Measurements from ENCODE around the gene MALT1.
"Not testable (repeated sequence)": the region's sequence is repeated elsewhere in the genome, so short reads cannot be mapped to it uniquely, and the experiment has no call there.

The MALT1 gene, protein sequence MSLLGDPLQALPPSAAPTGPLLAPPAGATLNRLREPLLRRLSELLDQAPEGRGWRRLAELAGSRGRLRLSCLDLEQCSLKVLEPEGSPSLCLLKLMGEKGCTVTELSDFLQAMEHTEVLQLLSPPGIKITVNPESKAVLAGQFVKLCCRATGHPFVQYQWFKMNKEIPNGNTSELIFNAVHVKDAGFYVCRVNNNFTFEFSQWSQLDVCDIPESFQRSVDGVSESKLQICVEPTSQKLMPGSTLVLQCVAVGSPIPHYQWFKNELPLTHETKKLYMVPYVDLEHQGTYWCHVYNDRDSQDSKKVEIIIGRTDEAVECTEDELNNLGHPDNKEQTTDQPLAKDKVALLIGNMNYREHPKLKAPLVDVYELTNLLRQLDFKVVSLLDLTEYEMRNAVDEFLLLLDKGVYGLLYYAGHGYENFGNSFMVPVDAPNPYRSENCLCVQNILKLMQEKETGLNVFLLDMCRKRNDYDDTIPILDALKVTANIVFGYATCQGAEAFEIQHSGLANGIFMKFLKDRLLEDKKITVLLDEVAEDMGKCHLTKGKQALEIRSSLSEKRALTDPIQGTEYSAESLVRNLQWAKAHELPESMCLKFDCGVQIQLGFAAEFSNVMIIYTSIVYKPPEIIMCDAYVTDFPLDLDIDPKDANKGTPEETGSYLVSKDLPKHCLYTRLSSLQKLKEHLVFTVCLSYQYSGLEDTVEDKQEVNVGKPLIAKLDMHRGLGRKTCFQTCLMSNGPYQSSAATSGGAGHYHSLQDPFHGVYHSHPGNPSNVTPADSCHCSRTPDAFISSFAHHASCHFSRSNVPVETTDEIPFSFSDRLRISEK

DNA sequence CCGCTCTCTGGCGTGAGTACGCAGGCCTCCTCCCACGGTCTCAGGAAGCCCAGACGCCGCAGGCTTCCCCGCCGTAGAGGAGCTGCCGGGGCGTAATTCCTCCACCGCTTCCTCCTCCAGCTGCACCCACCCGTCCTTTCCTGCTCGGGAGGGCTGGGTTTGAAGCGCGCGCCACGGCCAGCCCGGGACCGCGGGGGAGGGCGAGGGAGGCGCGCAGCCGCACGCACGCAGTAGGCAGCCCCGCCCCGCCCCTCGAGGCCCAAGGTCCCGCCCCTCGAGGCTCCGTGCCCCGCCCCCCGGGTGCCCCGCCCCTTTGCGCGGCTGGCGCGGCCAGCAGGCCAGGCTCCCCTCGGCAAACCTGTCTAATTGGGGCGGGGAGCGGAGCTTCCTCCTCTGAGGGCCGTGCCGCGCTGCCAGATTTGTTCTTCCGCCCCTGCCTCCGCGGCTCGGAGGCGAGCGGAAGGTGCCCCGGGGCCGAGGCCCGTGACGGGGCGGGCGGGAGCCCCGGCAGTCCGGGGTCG lies at the start of gene MALT1:
Gene MALT1, plus strand, starts transcription at position 355 of the 521 bp plus-strand sequence. CDS start 179 bp downstream, outside the sequence.
- DNase-seq = peak; percentile 83

DNA sequence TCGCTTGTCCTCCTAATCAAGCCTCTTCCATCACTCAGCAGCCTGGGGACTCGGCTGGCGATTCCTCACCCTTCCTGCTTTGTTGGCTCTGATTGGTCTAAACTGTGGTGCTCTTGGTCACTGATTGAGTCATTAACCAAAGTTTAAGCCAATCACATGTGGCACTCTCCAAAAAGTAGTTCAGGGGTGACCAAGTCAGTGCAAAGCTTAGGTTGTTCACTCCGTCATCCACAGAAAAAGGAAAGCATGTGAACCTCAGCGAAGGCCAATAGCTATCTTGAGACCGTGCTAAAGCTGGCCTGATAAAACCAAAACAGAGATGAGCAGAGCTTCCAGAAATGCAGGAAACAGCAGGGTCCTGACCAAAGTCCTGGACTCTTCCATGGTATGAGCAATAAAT lies 47.3 kb upstream of the MALT1 start:
- DNase-seq = no peak

- no peak for DNase-seq
Observed at GRCh38 chr18:58625839-58626238, 45.4 kb upstream of the MALT1 start.

DNA sequence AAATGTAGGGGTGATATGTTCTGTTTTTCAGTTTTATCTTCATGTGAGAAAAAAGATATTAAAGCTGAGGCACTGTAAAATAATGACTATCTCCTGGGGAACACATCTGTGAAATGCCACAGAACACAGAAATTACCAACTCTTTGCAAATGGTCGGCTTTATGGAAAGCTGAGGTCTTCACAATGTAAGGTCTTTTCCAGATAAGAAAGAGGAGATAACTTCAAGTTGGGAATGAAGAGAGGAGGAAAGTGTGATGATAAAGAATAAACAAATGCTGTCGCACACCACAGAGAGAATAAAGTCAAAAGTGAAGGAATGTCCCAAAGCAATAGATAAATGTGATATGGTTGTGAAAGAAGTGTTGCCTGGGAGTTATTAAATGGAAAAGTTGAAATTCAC lies 41.2 kb upstream of the MALT1 start:
- DNase-seq = no peak

DNA sequence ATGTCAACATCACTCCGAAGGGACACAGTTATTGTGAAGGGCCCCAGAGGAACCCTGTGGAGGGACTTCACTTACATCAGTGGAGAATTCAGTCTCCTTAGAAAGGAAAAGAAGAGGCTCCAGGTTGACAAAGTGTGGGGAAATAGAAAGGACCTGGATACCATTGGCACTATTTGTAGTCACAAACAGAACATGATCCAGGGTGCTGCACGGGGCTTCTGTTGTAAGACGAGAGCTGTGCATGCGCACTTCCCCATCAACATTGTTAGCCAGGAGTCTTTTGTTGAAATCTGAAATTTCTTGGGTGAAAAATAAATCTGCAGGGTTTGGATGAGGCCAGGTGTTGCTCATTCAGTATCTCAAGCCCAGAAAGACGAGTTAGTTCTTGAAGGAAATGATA lies 40.0 kb upstream of the MALT1 start:
- no peak for DNase-seq

- DNase-seq = no peak
Observed at GRCh38 chr18:58632552-58632951, 38.7 kb upstream of the MALT1 start.

GRCh38 chr18:58633874-58634273 lies 37.4 kb upstream of the MALT1 start:
- no peak for DNase-seq

- DNase-seq = peak; percentile 42
Observed at GRCh38 chr18:58635891-58636290, 35.4 kb upstream of the MALT1 start.

DNA sequence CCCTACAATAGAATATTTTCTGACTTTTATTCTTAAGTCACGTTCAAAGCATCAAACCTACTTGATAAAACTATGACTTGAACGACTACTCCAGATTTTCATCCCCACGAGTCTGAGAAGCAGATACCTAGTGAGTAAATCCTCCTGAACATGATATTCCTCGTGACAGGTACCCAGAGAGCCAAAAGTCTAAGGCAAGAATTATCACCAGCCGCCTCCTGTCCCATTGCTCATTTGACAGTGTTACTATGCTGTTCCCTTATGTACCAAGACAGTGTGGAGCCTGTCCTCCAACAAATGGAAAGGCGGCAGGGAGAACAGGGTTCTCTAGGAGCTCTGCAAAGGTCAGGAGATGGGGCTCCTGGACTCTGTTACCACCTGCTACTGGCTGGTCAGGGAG lies 34.1 kb upstream of the MALT1 start:
- no peak for DNase-seq

GRCh38 chr18:58637946-58638345 lies 33.3 kb upstream of the MALT1 start:
- no peak for DNase-seq

GRCh38 chr18:58638441-58638840 lies 32.8 kb upstream of the MALT1 start:
- DNase-seq = peak; percentile 13

GRCh38 chr18:58639237-58639636 lies 32.0 kb upstream of the MALT1 start:
- no peak for DNase-seq

DNA sequence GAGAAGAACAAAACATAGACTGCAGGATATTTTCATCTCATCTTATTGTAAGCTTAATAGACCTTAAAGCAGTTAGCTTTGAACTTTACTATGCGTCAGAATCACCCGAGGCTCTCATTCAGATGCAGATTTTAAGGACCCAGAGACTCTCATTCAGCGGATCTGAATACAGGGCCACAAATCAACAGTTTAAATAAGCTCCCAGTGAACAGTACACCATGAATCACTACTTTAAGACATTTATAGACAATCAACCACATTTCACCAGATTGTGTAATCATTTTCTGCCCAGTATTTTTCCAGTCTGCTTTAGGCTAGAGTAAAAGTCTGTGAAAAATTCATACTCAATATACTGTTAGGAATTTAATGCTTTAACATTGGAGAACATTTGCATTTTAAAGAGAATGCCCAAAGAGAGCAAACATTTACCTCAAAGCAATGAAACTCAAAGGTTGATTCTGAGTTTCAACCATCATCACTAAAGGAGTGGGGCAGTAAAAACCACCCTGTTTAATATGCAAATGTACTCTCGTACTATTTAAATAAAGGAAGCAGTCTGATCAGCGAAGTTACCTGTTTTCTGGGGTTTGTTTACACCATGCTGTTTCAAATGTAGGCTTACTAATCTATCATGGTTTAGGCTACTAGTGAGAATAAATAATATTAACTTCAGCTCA lies 31.4 kb upstream of the MALT1 start:
- no peak for DNase-seq

DNA sequence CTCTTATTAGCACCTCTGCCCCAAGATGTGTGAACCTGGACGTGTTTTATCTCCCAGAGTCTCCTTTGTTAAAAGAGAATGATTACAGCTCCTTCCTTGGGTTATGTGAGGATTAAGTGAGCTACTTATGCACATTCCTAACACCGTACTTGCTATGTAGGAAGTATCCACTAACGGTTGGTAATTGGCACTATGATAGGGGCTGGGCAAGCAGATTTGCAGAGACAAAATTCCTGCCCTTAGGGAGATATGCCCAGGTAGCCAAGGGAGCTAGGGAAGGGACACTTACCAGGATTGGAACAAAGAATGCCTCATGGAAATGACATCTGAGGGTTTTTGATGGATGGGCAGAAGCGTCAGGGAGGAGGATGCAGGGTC lies 30.8 kb upstream of the MALT1 start:
- DNase-seq = no peak

DNA sequence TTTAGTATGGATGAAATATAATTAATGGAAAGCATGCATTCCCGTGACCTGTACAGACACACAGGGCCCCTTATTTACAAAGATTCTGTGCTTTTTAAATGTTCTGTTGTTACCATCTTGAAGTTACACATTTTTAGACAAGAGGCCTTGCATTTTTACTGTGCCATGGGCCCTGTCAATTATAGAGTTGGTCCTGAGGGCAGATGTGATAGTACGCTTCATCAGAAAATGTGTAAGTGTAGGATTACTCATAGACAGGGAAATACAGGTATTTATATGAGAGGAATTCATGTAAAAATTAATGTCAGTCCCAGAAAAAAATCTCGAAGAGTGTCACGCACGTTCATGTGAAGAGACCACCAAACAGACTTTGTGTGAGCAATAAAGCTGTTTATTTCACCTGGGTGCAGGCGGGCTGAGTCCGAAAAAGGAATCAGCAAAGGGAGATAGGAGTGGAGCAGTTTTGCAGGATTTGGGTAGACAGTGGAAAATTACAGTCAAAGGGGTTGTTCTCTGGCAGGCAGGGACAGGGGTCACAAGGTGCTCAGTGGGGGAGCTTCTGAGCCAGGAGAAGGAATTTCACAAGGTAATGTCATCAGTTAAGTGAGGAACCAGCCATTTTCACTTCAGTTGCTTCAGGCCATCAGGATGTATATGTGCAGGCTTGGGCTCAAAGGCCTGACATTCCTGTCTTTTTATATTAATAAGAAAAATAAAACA lies 30.2 kb upstream of the MALT1 start:
- DNase-seq = no peak

DNA sequence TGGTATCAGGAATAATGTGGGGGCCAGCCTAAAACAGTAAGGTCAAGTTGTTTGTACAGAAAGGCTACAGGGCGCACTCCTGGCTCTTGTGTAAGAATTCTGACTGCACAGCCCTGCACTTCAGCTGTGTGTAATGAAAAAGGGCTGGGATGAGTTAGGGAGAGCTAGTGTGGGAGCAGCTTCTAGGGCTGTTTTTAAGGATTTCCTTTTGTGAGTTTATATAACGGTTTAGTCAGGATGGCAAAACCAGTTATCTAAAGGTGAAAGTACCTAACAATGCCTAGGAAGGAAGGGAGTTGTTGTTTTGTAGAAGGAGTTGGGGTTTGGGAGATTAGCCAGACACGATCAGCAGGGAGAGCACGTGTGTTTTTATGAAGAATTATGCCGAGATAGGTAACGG lies 27.7 kb upstream of the MALT1 start:
- not testable (repeated sequence) for DNase-seq

DNA sequence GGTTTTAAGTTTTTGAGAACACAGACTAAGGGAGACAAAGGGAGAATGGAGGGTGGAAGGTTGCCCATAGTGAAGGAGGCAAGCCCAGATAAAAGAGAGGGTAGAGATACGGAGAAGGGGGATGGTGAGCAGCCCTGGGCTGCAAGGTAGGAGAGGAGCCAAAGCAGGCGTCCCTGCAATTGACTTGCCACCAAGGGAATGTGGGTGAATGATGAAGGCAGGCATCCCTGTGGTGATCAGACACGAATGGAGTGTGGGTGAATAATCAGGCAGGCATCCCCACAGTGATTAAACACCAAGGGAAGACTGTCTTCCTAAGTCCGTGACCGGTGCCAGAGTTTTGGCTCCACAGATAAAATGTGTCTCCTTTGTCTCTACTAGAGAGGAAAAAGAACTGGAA lies 25.9 kb upstream of the MALT1 start:
- DNase-seq = no peak

GRCh38 chr18:58646334-58646862 lies 24.9 kb upstream of the MALT1 start:
- no peak for DNase-seq

- DNase-seq = no peak
Observed at GRCh38 chr18:58649966-58650816, 21.1 kb upstream of the MALT1 start.

GRCh38 chr18:58650830-58651229 lies 20.4 kb upstream of the MALT1 start:
- DNase-seq = not testable (repeated sequence)

DNA sequence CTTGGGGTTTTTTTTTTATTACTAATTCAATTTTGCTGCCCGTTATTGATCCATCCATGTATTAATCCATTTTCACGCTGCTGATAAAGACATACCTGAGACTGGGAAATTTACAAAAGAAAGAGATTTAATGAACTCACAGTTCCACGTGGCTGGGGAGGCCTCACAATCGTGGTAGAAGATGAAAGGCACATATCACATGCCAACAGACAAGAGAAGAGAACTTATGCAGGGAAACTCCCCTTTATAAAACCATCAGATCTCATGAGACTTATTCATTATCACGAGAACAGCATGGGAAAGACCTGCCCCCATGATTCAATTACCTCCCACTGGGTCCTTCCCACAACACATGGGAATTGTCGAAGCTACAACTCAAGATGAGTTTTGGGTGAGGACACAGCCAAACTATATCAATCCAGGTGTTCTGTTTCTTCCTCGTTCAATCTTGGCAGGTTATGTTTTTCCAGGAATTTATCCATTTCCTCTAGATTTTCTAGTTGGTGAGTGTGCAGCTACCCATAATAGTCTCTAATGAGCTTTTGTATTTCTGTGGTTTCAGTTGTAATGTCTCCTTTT lies 18.0 kb upstream of the MALT1 start:
- not testable (repeated sequence) for DNase-seq
